Astrocyte (in vitro differentiated cells and primary cell): Measurements from ENCODE around the gene LRRC40. TPM values are rescaled to one million over a fixed set of nuclear protein-coding genes. Genes with fewer than 3 reads are reported as not detected.

Experiments
- DNase-seq: peaks from one replicate; pipeline ENCODE4 v3.0.0-alpha.2; 2010; ENCODE audit warnings: low read depth
- FAIRE-seq: peaks from 2 replicates; lab custom pipeline; 2011; peaks lifted over from hg19 to GRCh38; lab: Jason Lieb, UNC
- H2AFZ ChIP-seq: 2 replicates; pipeline ENCODE4 v1.6.0; 2012; ENCODE audit warnings: low read depth, low read length, inconsistent platforms
- H3K27ac ChIP-seq: 2 replicates; pipeline ENCODE4 v1.5.1; 2011; ENCODE audit warnings: low read depth, low read length, inconsistent platforms
- H3K27me3 ChIP-seq: 2 replicates; pipeline ENCODE4 v1.6.0; 2011; ENCODE audit warnings: low read length, inconsistent platforms; ENCODE audit not compliant: insufficient read depth
- H3K36me3 ChIP-seq: 2 replicates; pipeline ENCODE4 v1.5.1; 2011; ENCODE audit warnings: low read length, inconsistent platforms; ENCODE audit not compliant: insufficient read depth
- H3K4me1 ChIP-seq: 2 replicates; pipeline ENCODE4 v1.5.1; 2011; ENCODE audit warnings: low read length, inconsistent platforms; ENCODE audit not compliant: insufficient read depth
- H3K4me2 ChIP-seq: 2 replicates; pipeline ENCODE4 v1.6.0; 2012; ENCODE audit warnings: low read length, inconsistent platforms
- H3K4me3 ChIP-seq: 2 replicates; pipeline ENCODE4 v1.5.1; 2011; ENCODE audit warnings: low read depth, mild to moderate bottlenecking, low read length, inconsistent platforms; ENCODE audit not compliant: insufficient read depth
- H3K79me2 ChIP-seq: 2 replicates; pipeline ENCODE4 v1.6.0; 2012; ENCODE audit warnings: mild to moderate bottlenecking, low read length, inconsistent platforms; ENCODE audit not compliant: insufficient read depth
- H3K9ac ChIP-seq: 2 replicates; pipeline ENCODE4 v1.6.0; 2012; ENCODE audit warnings: mild to moderate bottlenecking, low read length, inconsistent platforms
- H3K9me3 ChIP-seq: 2 replicates; pipeline ENCODE4 v1.5.1; 2012; ENCODE audit warnings: low read depth, mild to moderate bottlenecking, low read length, inconsistent platforms; ENCODE audit not compliant: insufficient read depth
- H4K20me1 ChIP-seq: 2 replicates; pipeline ENCODE4 v1.6.0; 2012; ENCODE audit warnings: low read length, inconsistent platforms; ENCODE audit not compliant: insufficient read depth
- H3K27ac Mint-ChIP-seq: one replicate; pipeline ENCODE4 v1.8.0; 2021; ENCODE audit warnings: mild to moderate bottlenecking, mixed read lengths; ENCODE audit not compliant: unreplicated experiment
- H3K27me3 Mint-ChIP-seq: one replicate; pipeline ENCODE4 v1.8.0; 2021; ENCODE audit warnings: low read depth, mixed read lengths; ENCODE audit not compliant: unreplicated experiment
- H3K36me3 Mint-ChIP-seq: one replicate; pipeline ENCODE4 v1.8.0; 2021; ENCODE audit warnings: low read depth, mixed read lengths; ENCODE audit not compliant: unreplicated experiment
- H3K4me1 Mint-ChIP-seq: one replicate; pipeline ENCODE4 v1.8.0; 2021; ENCODE audit warnings: low read depth, mixed read lengths; ENCODE audit not compliant: unreplicated experiment
- H3K4me3 Mint-ChIP-seq: one replicate; pipeline ENCODE4 v1.8.0; 2021; ENCODE audit warnings: mild to moderate bottlenecking, moderate library complexity, mixed read lengths; ENCODE audit not compliant: unreplicated experiment
- H3K9me3 Mint-ChIP-seq: one replicate; pipeline ENCODE4 v1.8.0; 2021; ENCODE audit warnings: mild to moderate bottlenecking, mixed read lengths; ENCODE audit not compliant: unreplicated experiment
- CTCF ChIP-seq: IDR thresholded peaks from 2 replicates; pipeline ENCODE4 v1.5.1; 2011; ENCODE audit warnings: low read depth, mild to moderate bottlenecking, inconsistent platforms, low read length, moderate library complexity; ENCODE audit not compliant: insufficient read depth
- EZH2 ChIP-seq: IDR thresholded peaks from 2 replicates; pipeline ENCODE4 v1.6.1; 2012; ENCODE audit warnings: mild to moderate bottlenecking, low read length, inconsistent platforms; ENCODE audit not compliant: insufficient read depth
- total RNA-seq: library from RNA; stranded (reverse); gene quantifications from 2 replicates; pipeline ENCODE4 v1.2.1, GENCODE V29; 2021

Gene LRRC40
- total RNA-seq, 1 donor from 2014 or later = 20.2 TPM

- Histone ChIP-seq H3K9me3 (no peaks in the 10 kb centered on the region), H3K4me2 (no peak overlapping the region), H4K20me1 (no peaks in the 10 kb centered on the region), H2AFZ (no peak overlapping the region), H3K9ac (no peak overlapping the region), H3K79me2 (no peaks in the 10 kb centered on the region), H3K4me1 (no peaks in the 10 kb centered on the region), H3K27me3 (no peaks in the 10 kb centered on the region), H3K4me3 (no peak overlapping the region), H3K36me3 (peaks cover 11% of the 10 kb centered on the region), H3K27ac (no peak overlapping the region)
- no peaks in the 10 kb centered on the region for H3K27me3 Mint-ChIP-seq
- FAIRE-seq = no peak
- H3K4me3 Mint-ChIP-seq = no peak overlapping the region
- peaks cover 3% of the 10 kb centered on the region for H3K4me1 Mint-ChIP-seq
- peaks cover 2% of the 10 kb centered on the region for H3K36me3 Mint-ChIP-seq
- H3K9me3 Mint-ChIP-seq = no peaks in the 10 kb centered on the region
- no peak overlapping the region for H3K27ac Mint-ChIP-seq
- TF ChIP-seq CTCF (no peak), EZH2 (no peak)
- no peak for DNase-seq
These were observed 54.9 kb downstream of the LRRC40 start for GRCh38 chr1:70150444-70150843.

- Histone ChIP-seq H3K9ac (no peak overlapping the region), H3K9me3 (no peaks in the 10 kb centered on the region), H3K27ac (no peak overlapping the region), H3K4me2 (no peak overlapping the region), H2AFZ (no peak overlapping the region), H3K27me3 (no peaks in the 10 kb centered on the region), H4K20me1 (no peaks in the 10 kb centered on the region), H3K79me2 (no peaks in the 10 kb centered on the region), H3K4me3 (no peak overlapping the region), H3K36me3 (peaks cover 11% of the 10 kb centered on the region), H3K4me1 (no peaks in the 10 kb centered on the region)
- Mint-ChIP-seq H3K4me3 (no peak overlapping the region), H3K9me3 (no peaks in the 10 kb centered on the region), H3K36me3 (peaks cover 2% of the 10 kb centered on the region), H3K4me1 (peaks cover 14% of the 10 kb centered on the region), H3K27ac (no peak overlapping the region), H3K27me3 (no peaks in the 10 kb centered on the region)
- no peak for FAIRE-seq
- no peak for TF ChIP-seq EZH2
- no peak for TF ChIP-seq CTCF
- DNase-seq = peak; percentile 34
These were observed 58.9 kb downstream of the LRRC40 start for GRCh38 chr1:70146488-70146887.

GRCh38 chr1:70143048-70143659, 62.2 kb downstream of the LRRC40 start:
- no peak overlapping the region for H3K27ac ChIP-seq
- H3K4me2 ChIP-seq = no peak overlapping the region
- Mint-ChIP-seq H3K4me1 (peaks cover 26% of the 10 kb centered on the region), H3K36me3 (peaks cover 2% of the 10 kb centered on the region), H3K27me3 (no peaks in the 10 kb centered on the region), H3K4me3 (no peak overlapping the region), H3K9me3 (no peaks in the 10 kb centered on the region), H3K27ac (peak overlapping the region; percentile 86)
- H3K9ac ChIP-seq = no peak overlapping the region
- H3K9me3 ChIP-seq = no peaks in the 10 kb centered on the region
- TF ChIP-seq CTCF (peak; percentile 30), EZH2 (no peak)
- DNase-seq (peak; percentile 16), FAIRE-seq (no peak)
- H3K27me3 ChIP-seq = no peaks in the 10 kb centered on the region
- H3K36me3 ChIP-seq = peaks cover 11% of the 10 kb centered on the region
- no peak overlapping the region for H3K4me3 ChIP-seq
- H3K4me1 ChIP-seq = peaks cover 4% of the 10 kb centered on the region
- H4K20me1 ChIP-seq = no peaks in the 10 kb centered on the region
- no peak overlapping the region for H2AFZ ChIP-seq
- no peaks in the 10 kb centered on the region for H3K79me2 ChIP-seq
